GM18499 (cell line): ENCODE data around the gene UNC13C.

Experiments used
- ATAC-seq: cut with Tn5 transposase; IDR thresholded peaks from one replicate; pipeline ENCODE4 v1.9.1; 2021; ENCODE audit warnings: moderate number of reproducible peaks; ENCODE audit not compliant: insufficient read depth, unreplicated experiment

Gene UNC13C

DNA sequence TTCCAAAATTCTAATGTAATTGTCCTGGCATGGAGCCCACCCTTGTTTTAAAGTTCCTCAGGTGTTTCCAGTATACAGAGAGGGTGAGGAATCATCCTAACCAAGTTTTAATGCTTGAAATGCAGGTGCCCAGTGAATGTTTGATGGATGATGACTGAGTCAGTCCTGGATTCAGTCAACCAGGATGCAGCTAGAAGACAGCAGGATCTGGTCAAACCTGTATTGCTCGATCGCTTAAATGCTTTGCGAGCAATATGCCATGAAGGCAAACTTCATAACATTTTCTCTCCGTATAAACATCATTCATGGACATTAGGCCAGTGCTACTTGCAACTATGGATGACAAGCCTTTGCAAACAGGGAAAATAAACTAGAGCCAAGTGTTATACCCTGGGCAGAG is 627.3 kb downstream of the UNC13C start:
- no peak for ATAC-seq

DNA sequence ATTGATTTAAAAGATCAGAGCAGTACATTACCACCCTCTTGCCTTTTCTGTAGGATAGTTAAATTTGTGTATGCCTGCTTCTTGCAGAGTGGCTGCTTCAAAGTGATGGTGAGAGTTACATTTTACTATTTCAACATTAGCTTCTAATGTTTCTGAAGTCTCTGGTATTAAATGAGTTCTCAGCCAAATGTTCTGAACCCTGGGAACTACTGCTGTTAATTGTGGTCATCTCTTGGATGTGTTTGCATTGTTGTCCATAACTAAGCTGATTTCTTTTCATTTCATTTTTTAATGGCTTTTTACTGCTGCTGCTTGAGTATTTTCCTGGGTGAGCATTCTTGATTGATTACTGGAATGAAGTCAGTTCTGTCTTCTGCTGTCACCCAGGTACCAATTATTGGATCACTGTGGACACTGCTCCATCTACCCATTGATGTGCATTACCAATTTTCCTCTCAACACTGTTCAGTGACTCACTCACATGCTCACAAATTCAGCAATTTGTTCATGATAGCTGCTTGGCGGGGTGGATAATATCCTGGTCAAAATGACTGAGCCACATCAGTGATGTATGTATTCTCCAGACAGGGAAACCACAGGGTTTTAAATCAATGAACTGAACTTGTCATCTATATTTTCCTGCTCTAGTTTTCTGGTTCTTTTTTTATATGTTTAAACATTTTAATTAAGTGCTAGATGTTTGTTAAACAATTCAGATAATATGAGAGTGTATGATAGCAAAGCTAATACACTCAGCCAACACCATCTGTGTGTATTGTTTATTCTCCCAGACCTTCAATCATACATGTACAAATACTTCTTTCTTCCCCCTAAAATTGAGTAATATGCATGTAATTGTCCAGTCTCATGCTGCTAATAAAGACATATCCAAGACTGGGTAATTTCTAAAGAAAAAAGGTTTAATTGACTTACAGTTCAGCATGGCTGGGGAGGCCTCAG is 630.9 kb downstream of the UNC13C start:
- ATAC-seq = no peak

DNA sequence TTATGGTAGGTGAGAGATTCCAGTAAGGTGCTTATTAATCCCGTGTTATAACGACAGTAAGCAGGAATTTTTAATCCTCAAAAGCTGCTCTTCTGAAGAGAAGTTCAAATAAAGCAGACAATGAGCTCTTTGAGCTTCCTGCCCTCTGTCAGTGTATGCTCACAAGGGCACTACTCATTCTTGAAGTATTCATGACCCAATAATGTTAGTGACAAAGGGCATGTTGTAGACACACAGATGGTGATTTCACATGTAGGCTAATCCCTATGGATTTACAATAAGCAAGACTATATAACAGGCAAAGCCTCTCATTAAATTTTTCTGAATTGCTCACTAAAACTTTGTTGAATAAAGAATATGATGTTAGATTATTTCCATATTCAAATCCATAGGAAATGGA is 639.9 kb downstream of the UNC13C start:
- no peak for ATAC-seq

DNA sequence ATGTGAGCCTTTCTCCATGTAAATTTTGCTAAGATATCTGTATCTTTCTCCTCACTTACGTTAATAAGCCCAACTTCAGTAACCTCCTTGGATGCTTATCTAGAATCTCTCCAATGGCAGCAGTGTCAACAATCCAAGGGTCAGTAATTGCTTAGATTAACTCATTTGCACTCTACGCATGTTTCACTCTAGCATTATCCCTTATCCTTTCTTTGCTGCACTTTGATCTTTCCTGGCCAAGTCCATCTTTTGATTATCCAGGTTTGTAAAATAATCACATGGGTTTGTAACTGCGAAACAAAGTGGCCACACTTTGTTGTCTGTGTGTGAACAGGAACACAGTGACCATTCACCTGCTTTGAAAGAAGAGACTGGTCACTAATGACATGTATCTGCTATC is 640.9 kb downstream of the UNC13C start:
- no peak for ATAC-seq

DNA sequence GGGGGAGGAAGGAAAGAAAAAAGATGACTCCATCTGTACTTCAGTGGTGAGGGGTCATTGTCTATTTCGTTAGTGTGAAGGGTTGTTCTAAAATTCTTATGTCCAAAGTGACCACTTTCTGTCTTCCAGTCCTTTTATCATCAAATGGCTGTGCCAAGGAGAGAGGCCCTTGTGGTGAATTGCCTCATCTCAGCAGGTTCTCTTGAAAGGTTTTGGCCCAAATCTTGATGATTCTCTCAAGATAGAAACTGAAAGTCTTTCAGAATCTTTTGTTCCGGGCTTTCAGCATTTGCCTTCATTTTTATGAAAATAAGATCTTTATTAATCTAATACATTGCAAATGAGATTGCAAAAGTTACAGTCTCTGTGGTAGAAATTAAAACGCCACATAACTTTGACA is 642.7 kb downstream of the UNC13C start:
- ATAC-seq = no peak

DNA sequence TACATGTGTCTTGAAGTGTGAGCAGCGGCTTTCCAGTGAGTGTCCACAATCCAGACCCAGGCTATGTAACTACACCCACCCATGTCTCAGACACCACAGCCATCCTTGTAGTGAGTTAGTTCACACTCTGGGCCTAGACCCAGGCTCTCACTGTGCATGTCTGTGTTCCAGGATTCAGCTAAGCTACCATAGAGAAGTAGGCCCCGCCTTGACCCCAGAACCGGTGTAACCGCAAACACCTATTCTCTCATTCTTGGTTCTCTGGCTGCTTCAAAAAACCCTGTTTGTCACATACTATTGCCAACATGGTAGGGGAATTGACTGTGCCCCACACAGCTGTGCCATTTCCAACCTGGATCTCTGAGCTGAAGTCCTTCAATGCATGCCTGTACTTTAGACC is 657.9 kb downstream of the UNC13C start:
- no peak for ATAC-seq

DNA sequence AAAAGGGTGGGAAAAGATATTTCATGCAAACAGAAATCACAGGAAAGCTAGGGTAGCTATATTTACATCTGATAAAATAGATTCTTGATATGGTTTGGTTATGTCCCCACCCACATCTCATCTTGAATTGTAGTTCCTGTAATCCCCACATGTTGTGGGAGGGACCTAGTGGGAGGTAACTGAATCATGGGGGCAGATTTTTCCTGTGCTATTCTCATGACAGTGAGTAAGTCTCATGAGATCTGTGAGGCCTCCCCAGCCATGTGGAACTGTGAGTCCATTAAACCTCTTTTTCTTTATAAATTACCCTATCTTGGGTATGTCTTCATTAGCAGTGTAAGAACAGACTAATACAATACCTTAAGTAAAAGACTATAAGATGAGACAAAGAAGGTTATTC is 660.4 kb downstream of the UNC13C start:
- ATAC-seq = no peak

DNA sequence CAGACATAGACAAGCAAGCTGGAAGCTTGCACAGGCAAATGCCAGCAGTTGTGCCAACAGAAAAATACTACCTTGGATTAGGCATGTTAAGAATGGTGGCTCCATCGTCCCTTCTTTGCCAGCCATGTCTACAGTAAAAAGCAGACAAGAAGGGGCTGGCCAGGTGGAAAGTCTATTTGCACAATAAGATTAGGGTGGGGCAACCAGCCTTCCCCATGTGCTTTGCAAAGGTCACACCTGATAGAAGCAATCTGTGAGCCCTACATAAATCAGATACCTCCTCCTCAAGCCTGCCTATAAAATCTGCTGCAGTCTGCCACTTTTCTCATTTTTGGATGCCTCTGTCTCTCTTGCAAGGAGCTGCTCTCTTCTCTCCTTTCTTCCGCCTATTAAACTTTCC is 662.6 kb downstream of the UNC13C start:
- no peak for ATAC-seq

DNA sequence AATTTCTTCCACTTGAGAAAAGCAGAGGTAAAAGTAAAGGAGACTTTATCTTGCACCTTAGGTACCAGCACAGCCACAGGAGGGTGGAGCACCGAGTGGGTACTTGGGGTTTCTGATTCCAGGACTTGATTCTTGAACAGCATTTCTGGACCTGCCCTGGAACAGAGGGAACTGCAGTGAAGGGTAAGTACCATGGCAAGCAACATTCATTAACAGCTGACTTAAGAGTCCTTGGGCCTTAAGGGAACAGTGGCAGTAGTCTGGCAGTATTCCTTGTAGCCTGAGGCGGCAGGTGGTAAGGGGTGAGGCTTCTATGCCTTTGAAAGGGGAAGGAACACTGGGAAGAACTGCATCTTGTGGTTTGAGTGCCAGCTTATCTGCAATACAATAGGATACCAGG is 666.6 kb downstream of the UNC13C start:
- no peak for ATAC-seq

DNA sequence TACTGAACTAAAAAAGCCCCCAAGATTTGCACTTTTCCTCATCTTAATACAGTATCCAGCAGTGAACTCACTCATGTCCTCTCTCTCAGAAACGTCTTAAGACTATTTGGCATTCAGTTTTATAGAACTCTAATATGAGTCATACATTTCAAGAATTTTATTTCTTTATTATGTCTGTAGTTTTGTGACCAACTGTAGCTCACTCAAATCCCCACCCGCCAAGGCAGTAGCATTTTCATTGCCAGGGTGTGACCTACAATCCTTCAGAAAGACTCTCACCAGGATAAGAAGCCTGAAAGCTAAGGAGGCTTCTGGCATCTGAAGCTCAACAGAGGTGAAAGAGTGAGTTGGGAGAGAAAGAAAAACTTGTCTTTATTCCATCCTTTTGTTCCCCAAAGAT is 681.4 kb downstream of the UNC13C start:
- no peak for ATAC-seq

DNA sequence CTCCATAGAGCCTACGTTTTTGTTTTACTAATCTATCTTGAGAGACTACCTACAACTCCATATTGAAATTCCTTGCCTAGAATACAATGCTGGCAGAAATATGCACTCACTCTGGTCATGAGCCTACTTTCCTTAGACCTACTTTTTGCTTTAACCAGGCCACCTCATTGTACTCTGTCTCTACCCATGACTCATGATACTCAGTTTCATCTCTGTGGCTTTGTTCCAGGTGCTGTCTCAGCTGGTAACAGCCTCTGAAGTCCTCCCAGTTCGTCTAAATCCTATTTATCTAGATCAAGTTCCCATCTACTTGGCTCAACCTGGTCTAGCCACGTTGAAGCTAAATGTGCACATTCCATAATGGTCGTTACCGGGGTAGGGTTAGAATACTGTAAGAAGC is 682.1 kb downstream of the UNC13C start:
- ATAC-seq = no peak

DNA sequence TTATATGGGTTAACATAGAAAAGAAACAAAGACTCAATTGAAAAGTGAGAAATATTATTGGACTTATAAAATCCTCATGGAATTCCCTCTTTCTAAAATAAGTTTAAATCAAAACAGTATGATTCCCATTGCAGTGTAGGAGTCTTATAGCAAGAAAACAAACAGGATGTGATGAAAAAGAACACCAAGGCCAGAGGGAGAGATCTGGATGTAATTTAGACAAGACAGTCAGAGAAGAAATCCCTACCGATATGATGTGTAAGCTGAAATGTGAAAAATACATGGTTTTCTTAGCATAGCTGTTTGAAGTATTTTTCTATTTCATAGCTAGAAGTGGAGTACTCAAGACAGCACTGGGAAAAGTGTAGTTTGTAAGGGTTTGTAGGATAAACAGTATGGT is 697.0 kb downstream of the UNC13C start:
- ATAC-seq = no peak

DNA sequence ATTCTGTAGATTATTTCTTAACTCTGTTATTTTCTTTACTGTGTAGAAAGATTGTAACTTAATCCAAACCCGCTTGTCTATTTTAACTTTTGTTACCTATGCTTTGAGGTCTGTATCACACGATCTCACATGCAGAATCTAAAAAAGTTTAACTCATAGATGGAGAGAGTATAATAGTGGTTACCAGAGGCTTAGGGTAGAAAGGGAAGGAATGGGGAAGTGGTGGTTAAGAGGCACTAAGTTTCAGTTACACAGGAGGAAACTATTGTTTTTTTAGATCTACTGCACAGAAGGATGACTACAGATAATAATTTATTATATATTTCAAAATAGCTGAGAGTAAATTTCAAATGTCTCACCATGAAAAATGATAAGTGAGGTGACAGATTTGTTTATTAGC is 703.3 kb downstream of the UNC13C start:
- peak; percentile 79 for ATAC-seq
